Mesodermal cell (in vitro differentiated cells): ENCODE results near the gene CFAP221.

Experiments used
- H3K27ac ChIP-seq: 2 replicates; pipeline ENCODE4 v1.7.0; 2013; ENCODE audit warnings: mild to moderate bottlenecking, low read depth, low read length, moderate library complexity; ENCODE audit not compliant: severe bottlenecking
- H3K36me3 ChIP-seq: 2 replicates; pipeline ENCODE4 v1.7.1; 2013; ENCODE audit warnings: mild to moderate bottlenecking, low read length, moderate library complexity; ENCODE audit not compliant: control insufficient read depth, insufficient read depth
- H3K4me1 ChIP-seq: one replicate; pipeline ENCODE4 v1.7.1; 2013; ENCODE audit warnings: mild to moderate bottlenecking, low read length; ENCODE audit not compliant: insufficient read depth, control insufficient read depth, poor library complexity, severe bottlenecking
- H3K4me3 ChIP-seq: 2 replicates; pipeline ENCODE4 v1.7.0; 2013; ENCODE audit warnings: low read length, control low read depth, mild to moderate bottlenecking; ENCODE audit not compliant: insufficient read depth, poor library complexity, severe bottlenecking; ENCODE audit errors: extremely low read depth
- H3K9me3 ChIP-seq: 2 replicates; pipeline ENCODE4 v1.7.1; 2013; ENCODE audit warnings: mild to moderate bottlenecking, low read length, moderate library complexity; ENCODE audit not compliant: control insufficient read depth
- WGBS, 2 experiments: methylation state at CpG; one replicate each; pipeline ENCODE4 v1.1.5; 2013; ENCODE audit warnings: missing lambda C conversion rate in 2 of 2; ENCODE audit not compliant: insufficient coverage in 2 of 2; 5-methylcytosine and 5-hydroxymethylcytosine counted together

CFAP221 gene

DNA sequence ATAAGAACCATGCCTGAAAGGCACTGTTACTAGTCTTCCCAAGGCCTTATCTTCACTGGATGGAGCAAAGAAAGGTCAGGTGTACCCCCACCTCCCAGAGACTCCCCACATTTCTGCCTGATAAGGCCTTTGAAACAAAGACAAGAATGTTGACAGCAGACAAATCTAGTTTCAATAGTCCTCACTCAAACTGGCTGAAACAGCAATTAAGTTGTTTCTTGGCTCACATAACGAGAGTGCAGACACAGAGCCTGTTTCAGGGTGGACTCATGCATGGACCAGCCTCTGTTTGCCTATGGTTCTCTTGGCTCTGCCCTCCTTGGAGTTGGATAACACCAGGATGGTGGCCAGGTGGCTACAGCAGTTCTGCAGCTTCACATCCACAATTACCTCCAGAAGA is 7.5 kb upstream of the CFAP221 start:
- Histone ChIP-seq H3K4me1 (no peaks in the 10 kb centered on the region), H3K4me3 (no peak overlapping the region), H3K27ac (no peak overlapping the region), H3K9me3 (peaks cover 18% of the 10 kb centered on the region), H3K36me3 (no peaks in the 10 kb centered on the region)
- 75 to 79% methylated on average over 1 of the region's 1 CpG for WGBS, 2 experiments

DNA sequence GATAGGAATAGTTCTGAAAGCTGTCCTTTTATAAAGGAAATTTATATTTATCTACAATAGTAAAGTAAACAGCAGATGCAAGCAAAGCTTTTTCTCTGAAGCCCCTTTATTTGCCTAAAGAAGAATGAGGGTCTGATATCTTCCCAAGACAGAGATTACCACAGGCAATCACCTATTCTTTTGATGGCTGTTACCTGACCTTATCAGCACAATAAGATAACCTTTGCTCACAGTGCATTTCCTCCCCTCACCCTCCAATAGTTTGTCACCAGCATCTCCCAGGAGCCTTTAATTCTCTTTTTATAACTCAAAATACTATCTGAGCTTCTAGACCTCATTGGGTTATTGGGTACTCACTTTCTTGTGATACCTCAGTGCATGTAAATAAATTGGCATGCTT is 6.5 kb upstream of the CFAP221 start:
- H3K27ac ChIP-seq = no peak overlapping the region
- no peaks in the 10 kb centered on the region for H3K4me1 ChIP-seq
- peaks cover 18% of the 10 kb centered on the region for H3K9me3 ChIP-seq
- no peaks in the 10 kb centered on the region for H3K36me3 ChIP-seq
- H3K4me3 ChIP-seq = no peak overlapping the region

DNA sequence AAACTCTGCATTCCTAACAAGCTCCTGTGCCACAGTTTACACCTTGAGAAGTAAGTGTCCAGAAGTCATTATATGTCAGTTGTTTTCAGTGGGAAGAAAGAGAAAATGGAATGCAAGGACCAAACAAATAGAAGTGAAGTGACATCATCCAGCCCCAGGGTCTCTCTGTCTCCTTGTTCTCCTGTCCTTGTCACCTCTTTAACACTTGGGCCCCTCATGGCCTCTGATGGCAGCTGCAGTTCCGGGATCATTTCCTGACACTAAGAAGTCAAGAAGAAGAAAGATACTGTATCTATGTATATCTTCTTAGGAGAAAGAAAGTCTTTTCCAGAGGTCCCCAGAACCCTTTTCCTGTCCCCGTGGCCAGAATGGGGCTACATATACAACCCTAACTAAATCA is 2.8 kb upstream of the CFAP221 start:
- H3K36me3 ChIP-seq = no peaks in the 10 kb centered on the region
- no peak overlapping the region for H3K27ac ChIP-seq
- no peak overlapping the region for H3K4me3 ChIP-seq
- peaks cover 8% of the 10 kb centered on the region for H3K4me1 ChIP-seq
- WGBS, 2 experiments = no CpG with 5 or more reads among the region's 2 CpGs
- peaks cover 4% of the 10 kb centered on the region for H3K9me3 ChIP-seq

DNA sequence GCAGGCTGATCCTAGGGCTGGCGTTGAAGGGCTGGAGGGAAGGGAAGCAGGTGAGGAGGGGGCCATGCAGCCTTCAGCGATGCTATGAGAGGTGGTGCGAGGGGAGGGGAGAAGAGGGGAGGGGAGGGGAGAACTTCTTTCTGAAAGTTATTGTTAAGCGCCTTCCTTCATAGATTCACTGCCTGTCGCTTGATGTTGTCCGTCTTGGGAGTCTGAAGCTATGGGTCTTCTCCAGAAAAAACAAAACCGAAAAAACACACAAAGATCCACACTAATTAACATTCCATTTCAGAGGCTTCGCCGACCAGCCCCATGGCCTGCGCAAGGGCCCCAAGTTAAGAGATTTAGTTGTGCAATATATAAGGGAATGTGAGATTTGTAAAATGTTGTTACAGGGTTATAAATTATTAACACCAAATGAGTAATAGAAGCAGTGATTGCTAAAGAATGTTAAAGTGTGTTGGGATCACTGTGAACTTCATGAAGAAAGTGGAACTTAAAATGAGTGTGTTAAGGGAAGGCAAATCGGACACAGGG is 758 bp downstream of the CFAP221 start:
- H3K4me3 ChIP-seq = peak overlapping the region; percentile 58
- no peaks in the 10 kb centered on the region for H3K36me3 ChIP-seq
- peaks cover 8% of the 10 kb centered on the region for H3K4me1 ChIP-seq
- H3K27ac ChIP-seq = peak overlapping the region; percentile 99
- 0 to 4% methylated on average over 1 to 4 of the region's 11 CpGs for WGBS, 2 experiments
- peaks cover 3% of the 10 kb centered on the region for H3K9me3 ChIP-seq

DNA sequence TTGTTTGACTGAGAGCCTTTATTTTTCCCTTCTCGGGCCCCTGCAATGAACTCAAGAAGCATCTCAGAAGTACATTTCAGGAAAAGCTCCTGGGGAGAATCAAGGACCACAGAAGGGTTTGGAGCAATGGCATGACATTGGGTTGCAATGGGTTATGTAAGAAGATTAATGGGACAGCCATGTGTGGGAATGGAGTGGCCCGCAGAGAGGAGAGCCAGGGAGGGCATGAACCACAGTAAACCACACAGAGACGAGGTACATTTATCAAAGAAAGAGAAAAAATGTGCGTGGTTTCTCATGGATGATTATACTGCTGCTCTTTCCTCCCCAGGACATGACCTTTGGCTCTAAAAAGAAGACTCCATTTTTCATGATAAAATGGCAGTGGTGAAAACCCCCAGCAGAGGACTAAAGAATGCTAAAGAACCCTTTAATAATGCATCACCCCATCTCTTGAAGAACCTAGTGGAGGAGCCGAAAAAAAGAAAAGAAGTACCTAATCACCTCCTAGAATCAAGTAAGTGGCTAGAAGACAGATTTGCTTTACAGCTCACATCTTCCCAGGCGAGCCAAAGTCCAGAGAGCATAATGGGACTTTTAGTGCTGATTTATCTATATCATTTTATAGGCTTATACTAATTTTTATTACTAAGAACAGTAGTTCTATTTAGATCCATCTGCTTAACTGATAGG is 1.7 kb downstream of the CFAP221 start:
- 100% methylated on average over 1 to 2 of the region's 6 CpGs for WGBS, 2 experiments
- peaks cover 8% of the 10 kb centered on the region for H3K4me1 ChIP-seq
- no peaks in the 10 kb centered on the region for H3K36me3 ChIP-seq
- H3K27ac ChIP-seq = peak overlapping the region; percentile 43
- H3K9me3 ChIP-seq = no peaks in the 10 kb centered on the region
- H3K4me3 ChIP-seq = no peak overlapping the region

DNA sequence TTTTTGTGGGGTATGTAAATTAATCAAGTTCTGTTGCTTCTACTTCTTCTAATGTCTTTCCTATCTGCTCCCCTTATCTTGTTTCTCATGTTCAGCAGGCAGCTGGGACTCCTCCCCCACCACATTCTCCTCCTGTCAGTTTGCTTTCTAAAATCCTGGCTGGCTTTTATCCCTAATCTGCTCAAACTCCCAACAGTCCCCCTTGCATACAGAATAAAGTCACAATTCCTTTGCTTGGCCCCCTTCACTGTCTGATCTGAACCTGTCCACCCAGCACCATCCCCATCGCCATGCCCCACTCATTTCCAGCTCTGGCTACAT is 2.2 kb downstream of the CFAP221 start:
- Histone ChIP-seq H3K4me1 (peaks cover 8% of the 10 kb centered on the region), H3K9me3 (no peaks in the 10 kb centered on the region), H3K4me3 (no peak overlapping the region), H3K27ac (peak overlapping the region; percentile 43), H3K36me3 (no peaks in the 10 kb centered on the region)
- 100% methylated on average over 1 of the region's 1 CpG; no CpG with 5 or more reads in 1 of the 2 experiments for WGBS, 2 experiments

DNA sequence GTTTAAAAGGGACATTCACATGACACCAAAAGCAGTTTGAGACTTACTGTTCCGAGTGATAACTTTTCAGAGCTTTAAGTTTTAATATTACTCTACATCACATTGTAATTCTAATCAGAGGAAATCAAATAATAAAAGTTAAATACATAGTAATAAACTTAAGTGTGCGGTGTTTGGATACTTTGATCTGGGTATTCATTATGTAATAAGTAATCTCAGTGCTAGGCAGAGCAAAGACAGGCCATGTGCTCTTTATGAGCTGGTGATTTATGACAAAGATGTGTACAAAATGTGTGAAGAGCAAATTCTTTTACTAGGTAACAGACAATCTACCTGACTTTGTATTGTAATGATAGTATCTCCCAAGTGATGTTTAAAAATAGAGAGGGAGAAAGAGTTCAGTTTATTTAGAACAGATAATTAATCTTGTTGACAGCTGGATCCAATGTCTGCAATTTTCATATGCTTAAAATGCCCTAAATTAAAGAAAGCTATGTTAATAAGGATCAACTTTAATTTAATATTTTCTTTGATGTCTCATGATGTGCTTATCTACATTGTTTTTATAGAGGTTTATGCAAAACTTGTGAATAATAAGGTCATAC is 4.4 kb downstream of the CFAP221 start:
- no peak overlapping the region for H3K4me3 ChIP-seq
- 89% methylated on average over 1 of the region's 2 CpGs; no CpG with 5 or more reads in 1 of the 2 experiments for WGBS, 2 experiments
- peaks cover 8% of the 10 kb centered on the region for H3K4me1 ChIP-seq
- no peaks in the 10 kb centered on the region for H3K9me3 ChIP-seq
- no peak overlapping the region for H3K27ac ChIP-seq
- no peaks in the 10 kb centered on the region for H3K36me3 ChIP-seq

DNA sequence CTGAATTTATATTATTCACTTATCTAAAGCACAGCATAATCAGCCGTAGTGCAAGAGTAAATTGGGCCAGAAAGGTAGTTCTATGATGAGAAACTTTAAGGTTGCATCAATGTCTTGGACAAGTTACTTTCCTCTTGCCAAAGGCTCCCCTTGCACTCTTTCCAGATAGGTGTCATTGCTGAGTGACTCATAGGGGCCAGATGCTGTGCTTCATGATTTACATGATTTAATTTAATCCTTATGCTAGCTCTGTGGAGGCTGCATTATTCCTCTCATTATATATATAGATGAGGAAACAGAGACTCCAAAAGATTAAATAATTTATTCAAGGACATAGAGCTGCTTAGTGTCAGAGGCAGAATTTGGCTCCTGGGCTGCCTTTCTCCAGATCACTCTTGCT is 5.0 kb downstream of the CFAP221 start:
- no peaks in the 10 kb centered on the region for H3K36me3 ChIP-seq
- H3K4me3 ChIP-seq = no peak overlapping the region
- WGBS, 2 experiments = no CpG with 5 or more reads among the region's 1 CpG
- H3K4me1 ChIP-seq = peaks cover 8% of the 10 kb centered on the region
- H3K9me3 ChIP-seq = no peaks in the 10 kb centered on the region
- no peak overlapping the region for H3K27ac ChIP-seq

DNA sequence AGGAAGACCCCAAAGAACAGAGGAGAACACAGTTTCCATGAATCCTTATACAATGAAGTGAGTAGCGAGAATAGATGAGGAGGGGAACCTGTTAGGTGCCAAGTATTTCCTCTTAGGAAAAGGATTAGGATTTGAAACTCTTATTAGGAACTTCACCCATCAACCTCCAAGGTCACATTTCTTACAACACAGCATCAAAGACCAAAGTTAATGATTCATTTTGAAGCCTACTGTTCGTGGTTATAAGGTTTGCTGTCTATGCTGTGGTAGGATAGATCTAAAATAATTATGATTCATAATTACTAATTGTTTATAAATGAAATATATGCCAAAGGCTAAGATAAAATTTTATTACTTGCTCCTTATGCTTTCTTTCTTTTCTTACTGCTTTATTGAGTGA is 6.1 kb downstream of the CFAP221 start:
- WGBS, 2 experiments = no CpG with 5 or more reads among the region's 2 CpGs
- Histone ChIP-seq H3K27ac (no peak overlapping the region), H3K4me3 (no peak overlapping the region), H3K36me3 (no peaks in the 10 kb centered on the region), H3K9me3 (no peaks in the 10 kb centered on the region), H3K4me1 (peaks cover 5% of the 10 kb centered on the region)

DNA sequence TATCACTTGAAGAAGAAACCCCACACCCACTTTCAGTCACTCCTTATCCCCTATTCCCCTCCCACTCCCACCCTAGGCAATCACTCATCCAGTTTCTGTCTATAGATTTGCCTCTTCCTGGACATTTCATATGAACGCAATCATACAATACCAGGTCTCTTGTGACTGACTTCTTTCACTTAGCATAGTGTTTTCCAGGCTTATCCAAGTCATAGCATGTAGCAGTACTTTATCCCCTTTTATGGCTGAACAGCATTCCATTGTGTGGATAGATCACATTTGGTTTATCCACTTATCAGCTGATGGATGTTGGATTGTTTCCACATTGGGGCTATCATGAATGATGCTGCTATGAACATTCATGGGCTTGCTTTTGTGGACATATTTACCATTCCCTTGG is 6.6 kb downstream of the CFAP221 start:
- WGBS, 2 experiments = 100% methylated on average over 1 of the region's 1 CpG
- H3K36me3 ChIP-seq = no peaks in the 10 kb centered on the region

DNA sequence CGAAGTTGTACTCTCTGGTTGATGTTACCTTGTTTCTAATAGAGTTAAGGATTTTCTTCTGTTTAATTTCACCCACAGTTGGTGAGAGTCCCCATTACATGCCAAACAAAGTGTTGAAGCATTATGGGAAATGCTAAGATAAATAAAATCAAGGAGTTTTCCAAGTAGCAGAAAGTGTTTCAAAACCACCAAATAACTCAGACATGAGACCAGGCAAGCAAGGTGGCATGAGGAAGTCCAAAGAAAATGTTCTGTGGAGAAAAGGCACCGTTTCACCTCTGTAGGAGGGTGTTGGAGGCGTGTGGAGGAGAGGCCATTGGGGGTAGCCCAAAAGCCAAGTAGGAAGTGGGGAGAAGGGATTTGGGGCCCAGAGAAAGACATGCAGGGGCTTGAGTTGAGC is 8.7 kb downstream of the CFAP221 start:
- Histone ChIP-seq H3K4me3 (no peak overlapping the region), H3K4me1 (no peaks in the 10 kb centered on the region), H3K36me3 (no peaks in the 10 kb centered on the region), H3K9me3 (no peaks in the 10 kb centered on the region), H3K27ac (no peak overlapping the region)
- WGBS, 2 experiments = 100% methylated on average over 2 of the region's 3 CpGs

More for the DNA sequence above, 6.6 kb downstream of the CFAP221 start:
- H3K4me1 ChIP-seq = peaks cover 5% of the 10 kb centered on the region
- no peak overlapping the region for H3K4me3 ChIP-seq
- H3K27ac ChIP-seq = no peak overlapping the region
- no peaks in the 10 kb centered on the region for H3K9me3 ChIP-seq
